ENCODE data around the gene ANKRD6. TPM values are rescaled to one million over a fixed set of nuclear protein-coding genes. Genes with fewer than 3 reads are reported as not detected.

ANKRD6 gene
- total RNA-seq, 1 donor from 2014 or later = 43.5 TPM

DNA sequence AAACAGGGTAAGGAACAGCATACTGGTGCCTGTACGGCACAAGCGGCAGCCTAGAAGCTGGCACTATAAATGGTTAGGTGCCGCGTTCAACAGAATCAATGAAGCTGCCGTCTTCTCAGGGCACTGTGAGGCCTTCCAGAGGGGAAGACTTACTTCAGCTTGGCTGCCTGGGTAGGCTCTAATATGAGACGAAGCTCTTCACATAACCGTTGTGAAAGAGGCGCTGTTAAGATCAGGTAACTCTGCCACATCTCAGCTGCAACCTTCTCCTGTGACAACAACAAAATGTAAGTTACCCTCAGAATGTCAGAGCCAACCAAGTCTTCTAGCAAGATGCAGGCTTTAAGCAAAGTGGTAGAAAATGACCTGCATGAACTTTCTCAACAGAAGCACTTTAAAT lies 217.6 kb downstream of the ANKRD6 start:
- Mint-ChIP-seq H3K9me3 (no peaks in the 10 kb centered on the region), H3K27ac (no peak overlapping the region)

GRCh38 chr6:89655122-89655521 lies 222.2 kb downstream of the ANKRD6 start:
- peaks cover 52% of the 10 kb centered on the region for H3K36me3 Mint-ChIP-seq

More for the DNA sequence above, 217.6 kb downstream of the ANKRD6 start:
- peaks cover 45% of the 10 kb centered on the region for H3K36me3 Mint-ChIP-seq
- TF ChIP-seq CTCF (IDR thresholded peaks at IDR 0.05; ENCODE audit: unreplicated experiment) = no peak
- DNase-seq (ENCODE audit: low spot score in 2 of 2, unreplicated experiment in 2 of 2) = no peak
- no peak overlapping the region for H3K4me3 Mint-ChIP-seq
- H3K4me1 Mint-ChIP-seq = peaks cover 4% of the 10 kb centered on the region
- no peaks in the 10 kb centered on the region for H3K27me3 Mint-ChIP-seq (ENCODE audit: low read depth)

DNA sequence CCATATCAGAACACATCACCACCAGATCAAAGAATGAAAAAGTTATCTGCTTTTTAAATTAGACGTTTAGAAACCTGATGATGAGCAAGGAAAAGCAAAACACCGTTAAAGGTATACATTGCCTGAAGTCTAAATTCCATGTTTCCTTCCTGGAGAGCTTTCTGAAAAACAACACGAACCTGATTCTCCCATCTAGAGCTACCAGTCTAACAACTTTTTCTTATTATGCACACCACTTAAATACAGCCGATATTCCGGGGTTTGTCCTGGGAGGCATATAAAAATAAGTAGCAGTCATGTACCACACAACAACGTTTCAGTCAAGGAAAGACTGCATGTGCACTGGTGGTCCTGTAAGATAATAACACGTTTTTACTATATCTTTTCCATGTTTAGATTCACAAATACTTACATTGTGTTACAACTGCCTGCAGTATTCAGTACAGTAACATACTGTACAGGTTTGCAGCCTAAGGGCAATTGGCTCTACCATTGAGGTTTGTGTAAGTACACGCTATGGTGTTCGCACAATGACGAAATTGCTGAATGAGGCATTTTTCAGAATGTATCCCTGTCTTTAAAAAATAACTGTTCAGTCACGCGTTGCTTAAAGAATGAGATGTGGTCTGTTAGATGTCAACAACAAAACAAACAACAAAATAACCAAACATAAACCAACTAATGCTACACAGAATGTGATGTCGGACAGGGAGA lies 224.7 kb downstream of the ANKRD6 start:
- DNase-seq (ENCODE audit: low spot score in 2 of 2, unreplicated experiment in 2 of 2) = no peak
- Mint-ChIP-seq H3K9me3 (no peaks in the 10 kb centered on the region), H3K27ac (peak overlapping the region; percentile 32), H3K36me3 (peaks cover 49% of the 10 kb centered on the region), H3K27me3 (ENCODE audit: low read depth) (no peaks in the 10 kb centered on the region), H3K4me3 (no peak overlapping the region), H3K4me1 (no peaks in the 10 kb centered on the region)
- no peak for TF ChIP-seq CTCF (IDR thresholded peaks at IDR 0.05; ENCODE audit: unreplicated experiment)

More at GRCh38 chr6:89655122-89655521, 222.2 kb downstream of the ANKRD6 start:
- H3K27ac Mint-ChIP-seq = no peak overlapping the region
- no peaks in the 10 kb centered on the region for H3K27me3 Mint-ChIP-seq (ENCODE audit: low read depth)
- no peak overlapping the region for H3K4me3 Mint-ChIP-seq
- no peaks in the 10 kb centered on the region for H3K4me1 Mint-ChIP-seq
- H3K9me3 Mint-ChIP-seq = no peaks in the 10 kb centered on the region
- DNase-seq (ENCODE audit: low spot score in 2 of 2, unreplicated experiment in 2 of 2) = no peak
- TF ChIP-seq CTCF (IDR thresholded peaks at IDR 0.05; ENCODE audit: unreplicated experiment) = no peak

- H3K9me3 Mint-ChIP-seq = no peaks in the 10 kb centered on the region
- no peaks in the 10 kb centered on the region for H3K4me1 Mint-ChIP-seq
- no peaks in the 10 kb centered on the region for H3K27me3 Mint-ChIP-seq (ENCODE audit: low read depth)
- H3K36me3 Mint-ChIP-seq = peaks cover 56% of the 10 kb centered on the region
- no peak overlapping the region for H3K27ac Mint-ChIP-seq
- TF ChIP-seq CTCF (IDR thresholded peaks at IDR 0.05; ENCODE audit: unreplicated experiment) = no peak
- no peak for DNase-seq (ENCODE audit: low spot score in 2 of 2, unreplicated experiment in 2 of 2)
- no peak overlapping the region for H3K4me3 Mint-ChIP-seq
These were observed 228.0 kb downstream of the ANKRD6 start for GRCh38 chr6:89660981-89661380.

- DNase-seq (ENCODE audit: low spot score in 2 of 2, unreplicated experiment in 2 of 2) = no peak
- Mint-ChIP-seq H3K4me1 (no peaks in the 10 kb centered on the region), H3K27me3 (ENCODE audit: low read depth) (no peaks in the 10 kb centered on the region), H3K36me3 (peaks cover 59% of the 10 kb centered on the region), H3K9me3 (no peaks in the 10 kb centered on the region), H3K4me3 (no peak overlapping the region), H3K27ac (no peak overlapping the region)
- TF ChIP-seq CTCF (IDR thresholded peaks at IDR 0.05; ENCODE audit: unreplicated experiment) = no peak
These were observed 228.6 kb downstream of the ANKRD6 start for GRCh38 chr6:89661559-89661958.
